HG03159 (cell line): ENCODE results near the gene CDON.

ENCODE experiments used
- ATAC-seq: cut with Tn5 transposase; IDR thresholded peaks from one replicate; pipeline ENCODE4 v1.9.1; 2021; ENCODE audit warnings: mild to moderate bottlenecking, moderate library complexity; ENCODE audit not compliant: unreplicated experiment

Gene CDON

GRCh38 chr11:126062679-126063506 is at the start of gene CDON:
TSS of gene CDON (minus strand) at chr11:126062866. CDS start at chr11:126023476, 39,390 bp downstream.
- ATAC-seq: peak; percentile 96

GRCh38 chr11:126111458-126112116 is 48.9 kb upstream of the CDON start:
- ATAC-seq: no peak

- ATAC-seq: no peak
Observed at GRCh38 chr11:126109941-126110731, 47.5 kb upstream of the CDON start.

GRCh38 chr11:126106594-126107328 is 44.1 kb upstream of the CDON start:
- no peak for ATAC-seq

- no peak for ATAC-seq
Observed at GRCh38 chr11:126105748-126106080, 43.0 kb upstream of the CDON start.

- ATAC-seq: no peak
Observed at GRCh38 chr11:126105022-126105747, 42.5 kb upstream of the CDON start.

- ATAC-seq: no peak
Observed at GRCh38 chr11:126104420-126104819, 41.8 kb upstream of the CDON start.

GRCh38 chr11:126103150-126103549 is 40.5 kb upstream of the CDON start:
- no peak for ATAC-seq

GRCh38 chr11:126102436-126102981 is 39.8 kb upstream of the CDON start:
- no peak for ATAC-seq

- no peak for ATAC-seq
Observed at GRCh38 chr11:126101930-126102283, 39.2 kb upstream of the CDON start.

GRCh38 chr11:126101251-126101929 is 38.7 kb upstream of the CDON start:
- no peak for ATAC-seq

- no peak for ATAC-seq
Observed at GRCh38 chr11:126100716-126101115, 38.0 kb upstream of the CDON start.

GRCh38 chr11:126098204-126098769 is 35.6 kb upstream of the CDON start:
- no peak for ATAC-seq

GRCh38 chr11:126095745-126096144 is 33.1 kb upstream of the CDON start:
- no peak for ATAC-seq

GRCh38 chr11:126090452-126090851 is 27.8 kb upstream of the CDON start:
- no peak for ATAC-seq

- no peak for ATAC-seq
Observed at GRCh38 chr11:126088999-126089398, 26.3 kb upstream of the CDON start.

GRCh38 chr11:126086248-126086647 is 23.6 kb upstream of the CDON start:
- no peak for ATAC-seq

GRCh38 chr11:126084608-126084912 is 21.9 kb upstream of the CDON start:
- ATAC-seq: no peak

GRCh38 chr11:126083829-126084607 is 21.4 kb upstream of the CDON start:
- ATAC-seq: peak; percentile 53
